ENCODE results near the gene CD22. TPM values are rescaled to one million over a fixed set of nuclear protein-coding genes. Genes with fewer than 3 reads are reported as not detected.

Gene CD22
- total and polyA plus RNA-seq, 2 donors from 2014 or later = 0.82 to 15.4 TPM

- H3K4me1 ChIP-seq (ENCODE audit: control insufficient read depth in 2 of 3, insufficient read depth in 2 of 3, low read depth in 1 of 3, low read length in 3 of 3) = no peaks in the 10 kb centered on the region
Observed at GRCh38 chr19:35292421-35293362, 36.3 kb upstream of the CD22 start.

DNA sequence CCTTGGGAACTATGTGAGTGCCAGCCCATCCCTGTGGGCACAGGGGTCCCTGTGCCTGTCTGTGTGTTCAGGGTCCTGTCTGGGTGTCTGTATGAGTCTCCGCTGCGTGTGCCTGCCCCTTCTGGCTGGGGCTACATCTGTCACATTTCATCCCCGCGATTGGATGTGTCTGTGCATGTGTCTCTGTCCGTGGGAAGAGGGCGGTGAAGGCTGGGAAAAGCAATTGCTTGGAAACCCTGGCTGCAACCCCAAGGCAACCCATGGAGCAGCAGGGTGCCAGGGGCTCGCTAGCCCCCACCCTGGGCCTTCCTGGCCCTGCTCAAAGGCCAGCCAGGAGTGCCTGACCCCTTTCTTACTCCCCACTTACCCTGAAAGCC, 35.6 kb upstream of the CD22 start:
- intact Hi-C loops (cut with DNase I) = no loop called here
- Histone ChIP-seq H3K27me3 (ENCODE audit: control insufficient read depth, insufficient read depth, low read length) (no peaks in the 10 kb centered on the region), H3K36me3 (ENCODE audit: control insufficient read depth in 2 of 3, insufficient read depth in 3 of 3, low read length in 3 of 3) (no peaks in the 10 kb centered on the region), H3K9me3 (ENCODE audit: control insufficient read depth in 2 of 3, insufficient read depth in 1 of 3, low read length in 3 of 3) (peaks cover 0 to 2% (median 0%) of the 10 kb centered on the region in 3 donors), H3K4me3 (ENCODE audit: low read length in 3 of 3) (no peak overlapping the region), H3K4me1 (ENCODE audit: control insufficient read depth in 2 of 3, insufficient read depth in 2 of 3, low read depth in 1 of 3, low read length in 3 of 3) (no peaks in the 10 kb centered on the region), H3K9ac (ENCODE audit: low read length in 3 of 3) (no peak overlapping the region), H3K27ac (ENCODE audit: low read depth in 2 of 2, low read length in 2 of 2) (no peak overlapping the region)
- FAIRE-seq (no peak), DNase-seq (no peak)
- TF ChIP-seq CTCF (IDR thresholded peaks at IDR 0.05; ENCODE audit: borderline replicate concordance, extremely low read depth, insufficient read depth) = no peak

More at GRCh38 chr19:35292421-35293362, 36.3 kb upstream of the CD22 start:
- TF ChIP-seq CTCF (IDR thresholded peaks at IDR 0.05; ENCODE audit: borderline replicate concordance, extremely low read depth, insufficient read depth) = no peak
- H3K4me3 ChIP-seq (ENCODE audit: low read length in 3 of 3) = no peak overlapping the region
- H3K9ac ChIP-seq (ENCODE audit: low read length in 3 of 3) = no peak overlapping the region
- H3K9me3 ChIP-seq (ENCODE audit: control insufficient read depth in 2 of 3, insufficient read depth in 1 of 3, low read length in 3 of 3) = no peaks in the 10 kb centered on the region
- H3K27ac ChIP-seq (ENCODE audit: low read depth in 2 of 2, low read length in 2 of 2) = no peak overlapping the region
- no peaks in the 10 kb centered on the region for H3K36me3 ChIP-seq (ENCODE audit: control insufficient read depth in 2 of 3, insufficient read depth in 3 of 3, low read length in 3 of 3)
- DNase-seq = peak in 1 of 5 donors; percentile 40
- FAIRE-seq = no peak
- intact Hi-C loops (cut with DNase I) = no loop called here
- no peaks in the 10 kb centered on the region for H3K27me3 ChIP-seq (ENCODE audit: control insufficient read depth, insufficient read depth, low read length)

- FAIRE-seq = no peak
Observed at GRCh38 chr19:35293808-35294207, 35.2 kb upstream of the CD22 start.

More at GRCh38 chr19:35293808-35294207, 35.2 kb upstream of the CD22 start:
- Histone ChIP-seq H3K4me1 (ENCODE audit: control insufficient read depth in 2 of 3, insufficient read depth in 2 of 3, low read depth in 1 of 3, low read length in 3 of 3) (no peaks in the 10 kb centered on the region), H3K27ac (ENCODE audit: low read depth in 2 of 2, low read length in 2 of 2) (no peak overlapping the region), H3K9ac (ENCODE audit: low read length in 3 of 3) (no peak overlapping the region), H3K9me3 (ENCODE audit: control insufficient read depth in 2 of 3, insufficient read depth in 1 of 3, low read length in 3 of 3) (peaks cover 0 to 2% (median 0%) of the 10 kb centered on the region in 3 donors), H3K4me3 (ENCODE audit: low read length in 3 of 3) (no peak overlapping the region), H3K27me3 (ENCODE audit: control insufficient read depth, insufficient read depth, low read length) (no peaks in the 10 kb centered on the region), H3K36me3 (ENCODE audit: control insufficient read depth in 2 of 3, insufficient read depth in 3 of 3, low read length in 3 of 3) (no peaks in the 10 kb centered on the region)
- DNase-seq = peak in 1 of 5 donors; percentile 55
- no peak for TF ChIP-seq CTCF (IDR thresholded peaks at IDR 0.05; ENCODE audit: borderline replicate concordance, extremely low read depth, insufficient read depth)
- intact Hi-C loops (cut with DNase I) = no loop called here

All from kidney (tissue), 14 donors.